Epithelial cell of proximal tubule (primary cell): ENCODE measurements around the gene CLASP2. TPM values are rescaled to one million over a fixed set of nuclear protein-coding genes. Genes with fewer than 3 reads are reported as not detected.

Experiments used
- DNase-seq: peaks from one replicate; pipeline ENCODE4 v3.0.0-alpha.2; 2011; ENCODE audit warnings: low read depth
- H3K4me3 ChIP-seq: 2 replicates; pipeline ENCODE4 v1.5.1; 2011; ENCODE audit warnings: low read depth, mild to moderate bottlenecking, low read length
- CTCF ChIP-seq: conservative IDR thresholded peaks from 2 replicates; pipeline ENCODE4 v1.5.1; 2012; ENCODE audit warnings: low read depth, mild to moderate bottlenecking, low read length
- total RNA-seq: library from RNA; depleted of rRNA; stranded (reverse); fragments of >200 nt; gene quantifications from 2 replicates; pipeline ENCODE4 v1.2.3, GENCODE V29; 2015

Gene CLASP2
- total RNA-seq, 1 donor from 2014 or later, result 23.7 TPM

- TF ChIP-seq CTCF, result no peak
- no peak for DNase-seq
Observed at GRCh38 chr3:33543601-33544000, 174.5 kb downstream of the CLASP2 start.

GRCh38 chr3:33541918-33542317 lies 176.1 kb downstream of the CLASP2 start:
- no peak for DNase-seq
- no peak overlapping the region for H3K4me3 ChIP-seq
- no peak for TF ChIP-seq CTCF

More at GRCh38 chr3:33543601-33544000, 174.5 kb downstream of the CLASP2 start:
- H3K4me3 ChIP-seq, result no peak overlapping the region

GRCh38 chr3:33538678-33539339 lies 179.2 kb downstream of the CLASP2 start:
- no peak for DNase-seq
- TF ChIP-seq CTCF, result no peak
- H3K4me3 ChIP-seq, result no peak overlapping the region

- DNase-seq, result no peak
- TF ChIP-seq CTCF, result no peak
- H3K4me3 ChIP-seq, result no peak overlapping the region
Observed at GRCh38 chr3:33537133-33537532, 180.9 kb downstream of the CLASP2 start.

GRCh38 chr3:33526787-33527186 lies 191.3 kb downstream of the CLASP2 start:
- TF ChIP-seq CTCF, result no peak
- DNase-seq, result no peak
- H3K4me3 ChIP-seq, result no peak overlapping the region

- no peak overlapping the region for H3K4me3 ChIP-seq
- no peak for TF ChIP-seq CTCF
- DNase-seq, result no peak
Observed at GRCh38 chr3:33525232-33525631, 192.8 kb downstream of the CLASP2 start.

GRCh38 chr3:33523093-33523667 lies 194.9 kb downstream of the CLASP2 start:
- DNase-seq, result no peak
- no peak for TF ChIP-seq CTCF
- no peak overlapping the region for H3K4me3 ChIP-seq
